Astrocyte (in vitro differentiated cells and primary cell): ENCODE measurements around the gene MYO16. TPM values are rescaled to one million over a fixed set of nuclear protein-coding genes. Genes with fewer than 3 reads are reported as not detected.

ENCODE experiments used
- DNase-seq: peaks from one replicate; pipeline ENCODE4 v3.0.0-alpha.2; 2010; ENCODE audit warnings: low read depth
- FAIRE-seq: peaks from 2 replicates; lab custom pipeline; 2011; peaks lifted over from hg19 to GRCh38; lab: Jason Lieb, UNC
- H2AFZ ChIP-seq: 2 replicates; pipeline ENCODE4 v1.6.0; 2012; ENCODE audit warnings: low read depth, low read length, inconsistent platforms
- H3K27ac ChIP-seq: 2 replicates; pipeline ENCODE4 v1.5.1; 2011; ENCODE audit warnings: low read depth, low read length, inconsistent platforms
- H3K27me3 ChIP-seq: 2 replicates; pipeline ENCODE4 v1.6.0; 2011; ENCODE audit warnings: low read length, inconsistent platforms; ENCODE audit not compliant: insufficient read depth
- H3K36me3 ChIP-seq: 2 replicates; pipeline ENCODE4 v1.5.1; 2011; ENCODE audit warnings: low read length, inconsistent platforms; ENCODE audit not compliant: insufficient read depth
- H3K4me1 ChIP-seq: 2 replicates; pipeline ENCODE4 v1.5.1; 2011; ENCODE audit warnings: low read length, inconsistent platforms; ENCODE audit not compliant: insufficient read depth
- H3K4me2 ChIP-seq: 2 replicates; pipeline ENCODE4 v1.6.0; 2012; ENCODE audit warnings: low read length, inconsistent platforms
- H3K4me3 ChIP-seq: 2 replicates; pipeline ENCODE4 v1.5.1; 2011; ENCODE audit warnings: low read depth, mild to moderate bottlenecking, low read length, inconsistent platforms; ENCODE audit not compliant: insufficient read depth
- H3K79me2 ChIP-seq: 2 replicates; pipeline ENCODE4 v1.6.0; 2012; ENCODE audit warnings: mild to moderate bottlenecking, low read length, inconsistent platforms; ENCODE audit not compliant: insufficient read depth
- H3K9ac ChIP-seq: 2 replicates; pipeline ENCODE4 v1.6.0; 2012; ENCODE audit warnings: mild to moderate bottlenecking, low read length, inconsistent platforms
- H3K9me3 ChIP-seq: 2 replicates; pipeline ENCODE4 v1.5.1; 2012; ENCODE audit warnings: low read depth, mild to moderate bottlenecking, low read length, inconsistent platforms; ENCODE audit not compliant: insufficient read depth
- H4K20me1 ChIP-seq: 2 replicates; pipeline ENCODE4 v1.6.0; 2012; ENCODE audit warnings: low read length, inconsistent platforms; ENCODE audit not compliant: insufficient read depth
- H3K27ac Mint-ChIP-seq: one replicate; pipeline ENCODE4 v1.8.0; 2021; ENCODE audit warnings: mild to moderate bottlenecking, mixed read lengths; ENCODE audit not compliant: unreplicated experiment
- H3K27me3 Mint-ChIP-seq: one replicate; pipeline ENCODE4 v1.8.0; 2021; ENCODE audit warnings: low read depth, mixed read lengths; ENCODE audit not compliant: unreplicated experiment
- H3K36me3 Mint-ChIP-seq: one replicate; pipeline ENCODE4 v1.8.0; 2021; ENCODE audit warnings: low read depth, mixed read lengths; ENCODE audit not compliant: unreplicated experiment
- H3K4me1 Mint-ChIP-seq: one replicate; pipeline ENCODE4 v1.8.0; 2021; ENCODE audit warnings: low read depth, mixed read lengths; ENCODE audit not compliant: unreplicated experiment
- H3K4me3 Mint-ChIP-seq: one replicate; pipeline ENCODE4 v1.8.0; 2021; ENCODE audit warnings: mild to moderate bottlenecking, moderate library complexity, mixed read lengths; ENCODE audit not compliant: unreplicated experiment
- H3K9me3 Mint-ChIP-seq: one replicate; pipeline ENCODE4 v1.8.0; 2021; ENCODE audit warnings: mild to moderate bottlenecking, mixed read lengths; ENCODE audit not compliant: unreplicated experiment
- EZH2 ChIP-seq: IDR thresholded peaks from 2 replicates; pipeline ENCODE4 v1.6.1; 2012; ENCODE audit warnings: mild to moderate bottlenecking, low read length, inconsistent platforms; ENCODE audit not compliant: insufficient read depth
- total RNA-seq: library from RNA; stranded (reverse); gene quantifications from 2 replicates; pipeline ENCODE4 v1.2.1, GENCODE V29; 2021
- TF ChIP-seq, protein P1 (sequence below): IDR thresholded peaks from 2 replicates; pipeline ENCODE4 v1.5.1; 2011; ENCODE audit warnings: low read depth, mild to moderate bottlenecking, inconsistent platforms, low read length, moderate library complexity; ENCODE audit not compliant: insufficient read depth

Gene MYO16
- total RNA-seq, 1 donor from 2014 or later: 0.14 TPM

DNA sequence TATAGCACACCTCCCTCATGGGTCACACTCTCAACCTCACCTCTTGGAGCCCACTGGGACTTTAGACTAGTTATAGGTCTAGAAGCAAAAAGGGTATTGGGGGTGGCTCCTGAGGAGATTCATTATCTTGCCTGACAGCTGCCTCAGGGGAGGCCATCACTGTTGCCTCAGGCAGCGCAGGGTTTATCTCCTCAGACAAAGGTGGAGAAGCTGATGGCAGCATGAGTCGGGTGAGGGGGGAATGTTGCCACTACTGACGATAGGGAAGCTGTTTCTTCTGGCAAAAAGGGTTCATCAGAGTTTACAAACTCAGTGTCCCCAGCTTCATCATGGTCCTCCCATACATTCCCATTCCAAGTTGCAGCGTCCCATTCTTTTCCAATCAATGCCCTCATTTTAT, 594.6 kb downstream of the MYO16 start:
- Mint-ChIP-seq H3K4me3 (no peak overlapping the region), H3K36me3 (peaks cover 2% of the 10 kb centered on the region), H3K9me3 (peaks cover 25% of the 10 kb centered on the region), H3K4me1 (peaks cover 14% of the 10 kb centered on the region), H3K27me3 (no peaks in the 10 kb centered on the region), H3K27ac (no peak overlapping the region)
- no peak for TF ChIP-seq EZH2
- TF ChIP-seq, protein P1, sequence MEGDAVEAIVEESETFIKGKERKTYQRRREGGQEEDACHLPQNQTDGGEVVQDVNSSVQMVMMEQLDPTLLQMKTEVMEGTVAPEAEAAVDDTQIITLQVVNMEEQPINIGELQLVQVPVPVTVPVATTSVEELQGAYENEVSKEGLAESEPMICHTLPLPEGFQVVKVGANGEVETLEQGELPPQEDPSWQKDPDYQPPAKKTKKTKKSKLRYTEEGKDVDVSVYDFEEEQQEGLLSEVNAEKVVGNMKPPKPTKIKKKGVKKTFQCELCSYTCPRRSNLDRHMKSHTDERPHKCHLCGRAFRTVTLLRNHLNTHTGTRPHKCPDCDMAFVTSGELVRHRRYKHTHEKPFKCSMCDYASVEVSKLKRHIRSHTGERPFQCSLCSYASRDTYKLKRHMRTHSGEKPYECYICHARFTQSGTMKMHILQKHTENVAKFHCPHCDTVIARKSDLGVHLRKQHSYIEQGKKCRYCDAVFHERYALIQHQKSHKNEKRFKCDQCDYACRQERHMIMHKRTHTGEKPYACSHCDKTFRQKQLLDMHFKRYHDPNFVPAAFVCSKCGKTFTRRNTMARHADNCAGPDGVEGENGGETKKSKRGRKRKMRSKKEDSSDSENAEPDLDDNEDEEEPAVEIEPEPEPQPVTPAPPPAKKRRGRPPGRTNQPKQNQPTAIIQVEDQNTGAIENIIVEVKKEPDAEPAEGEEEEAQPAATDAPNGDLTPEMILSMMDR: no peak
- H3K4me1 ChIP-seq: no peaks in the 10 kb centered on the region
- no peak overlapping the region for H2AFZ ChIP-seq
- H3K79me2 ChIP-seq: no peaks in the 10 kb centered on the region
- H3K4me3 ChIP-seq: no peak overlapping the region
- H3K4me2 ChIP-seq: no peak overlapping the region
- no peak for FAIRE-seq
- H4K20me1 ChIP-seq: no peaks in the 10 kb centered on the region
- no peaks in the 10 kb centered on the region for H3K27me3 ChIP-seq
- no peak for DNase-seq
- H3K27ac ChIP-seq: no peak overlapping the region
- peaks cover 7% of the 10 kb centered on the region for H3K9me3 ChIP-seq
- no peaks in the 10 kb centered on the region for H3K36me3 ChIP-seq
- no peak overlapping the region for H3K9ac ChIP-seq

DNA sequence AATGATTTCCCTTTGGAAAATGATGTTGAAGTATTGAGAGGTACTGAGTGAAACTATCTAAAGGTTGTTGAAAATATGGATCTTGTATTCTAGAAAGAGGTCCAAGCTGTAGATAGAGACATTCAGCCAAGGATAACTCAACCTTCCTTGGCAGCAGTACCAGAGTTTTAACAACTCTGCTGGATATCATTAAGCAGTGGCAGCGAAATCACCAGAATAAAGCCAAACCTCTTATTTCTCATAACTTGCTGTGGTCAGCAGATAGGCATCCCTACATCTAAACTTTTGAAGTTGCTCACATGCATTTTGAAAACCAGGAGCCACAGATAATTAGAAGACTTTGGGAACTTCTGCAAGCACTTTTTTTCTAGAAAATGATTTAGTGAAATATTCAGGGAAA, 597.2 kb downstream of the MYO16 start:
- Mint-ChIP-seq H3K4me1 (peaks cover 15% of the 10 kb centered on the region), H3K27ac (no peak overlapping the region), H3K36me3 (peaks cover 7% of the 10 kb centered on the region), H3K9me3 (peaks cover 28% of the 10 kb centered on the region), H3K4me3 (no peak overlapping the region), H3K27me3 (no peaks in the 10 kb centered on the region)
- H3K4me3 ChIP-seq: no peak overlapping the region
- DNase-seq: peak; percentile 31
- no peak overlapping the region for H3K9ac ChIP-seq
- H3K79me2 ChIP-seq: no peaks in the 10 kb centered on the region
- no peaks in the 10 kb centered on the region for H3K36me3 ChIP-seq
- H3K9me3 ChIP-seq: peaks cover 7% of the 10 kb centered on the region
- H3K27ac ChIP-seq: no peak overlapping the region
- no peaks in the 10 kb centered on the region for H3K27me3 ChIP-seq
- peak; percentile 70 for FAIRE-seq
- no peak for TF ChIP-seq EZH2
- TF ChIP-seq, protein P1: no peak
- H3K4me1 ChIP-seq: no peaks in the 10 kb centered on the region
- no peaks in the 10 kb centered on the region for H4K20me1 ChIP-seq
- H2AFZ ChIP-seq: no peak overlapping the region
- no peak overlapping the region for H3K4me2 ChIP-seq

DNA sequence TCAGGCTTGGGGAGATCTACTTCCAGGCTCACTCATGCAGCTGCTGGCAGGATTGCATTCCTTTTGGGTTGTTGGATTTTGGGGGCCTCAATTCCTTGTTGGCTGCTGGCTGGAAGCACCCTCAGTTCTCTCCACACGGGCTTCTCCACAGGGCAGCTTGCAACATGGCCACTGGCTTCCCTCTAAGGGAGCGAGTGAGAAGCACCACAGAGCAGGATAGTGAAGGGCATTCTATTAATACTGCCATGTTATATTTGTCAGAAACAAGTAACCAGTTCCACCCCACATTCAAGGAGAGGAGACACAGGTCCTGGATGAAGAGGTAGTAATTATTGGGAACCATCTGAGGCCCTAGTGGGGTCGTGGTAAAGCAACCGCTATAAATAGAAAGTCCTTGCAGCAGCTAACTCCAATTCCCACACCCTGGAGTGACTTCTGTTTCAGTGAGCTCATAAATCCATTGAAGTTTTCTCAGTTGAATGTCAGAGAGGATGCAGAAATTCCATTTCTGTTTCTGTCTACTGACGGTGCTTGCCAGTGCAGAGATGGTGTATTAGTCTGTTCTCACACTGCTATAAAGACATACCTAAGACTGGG, 598.0 kb downstream of the MYO16 start:
- Histone ChIP-seq H4K20me1 (no peaks in the 10 kb centered on the region), H3K9me3 (peaks cover 7% of the 10 kb centered on the region), H3K4me3 (no peak overlapping the region), H2AFZ (no peak overlapping the region), H3K27ac (no peak overlapping the region), H3K27me3 (no peaks in the 10 kb centered on the region), H3K36me3 (no peaks in the 10 kb centered on the region), H3K4me2 (no peak overlapping the region), H3K9ac (no peak overlapping the region), H3K4me1 (no peaks in the 10 kb centered on the region), H3K79me2 (no peaks in the 10 kb centered on the region)
- Mint-ChIP-seq H3K4me1 (peaks cover 18% of the 10 kb centered on the region), H3K4me3 (peak overlapping the region; percentile 36), H3K36me3 (peaks cover 7% of the 10 kb centered on the region), H3K9me3 (peaks cover 28% of the 10 kb centered on the region), H3K27me3 (no peaks in the 10 kb centered on the region), H3K27ac (no peak overlapping the region)
- FAIRE-seq: no peak
- TF ChIP-seq, protein P1: no peak
- no peak for TF ChIP-seq EZH2
- no peak for DNase-seq
